T-helper 2 cell treated with Interferon-gamma antibody and Interleukin-4, amounts not matched to agents 100 ng/mL and 5 ng/mL, for 36 hours (primary cell): Measurements from ENCODE around the gene RNGTT. TPM values are rescaled to one million over a fixed set of nuclear protein-coding genes. Genes with fewer than 3 reads are reported as not detected.

Experiments
- intact Hi-C: fragments of 100-400 bp; cut with micrococcal nuclease; formaldehyde crosslinking; loops from one replicate; pipeline ENCODE4 v1.15.1; 2023
- total RNA-seq: library from RNA; stranded (reverse); gene quantifications from 2 replicates; pipeline ENCODE4 v1.2.3, GENCODE V29; 2022

The RNGTT gene
- total RNA-seq: 23.0 and 23.8 TPM in 2 replicates

- intact Hi-C loops: loop anchor here (1.0 to 10.0 kb wide), 8 partner anchors 49 to 1623 kb away; partner anchors contain the start of genes AKIRIN2, CASP8AP2, LYRM2 and MAP3K7
Measured at GRCh38 chr6:88963139-88964090, at the start of gene RNGTT. Gene RNGTT, minus strand, starts transcription at chr6:88963618. Its CDS starts 209 bp downstream, at chr6:88963409.

DNA sequence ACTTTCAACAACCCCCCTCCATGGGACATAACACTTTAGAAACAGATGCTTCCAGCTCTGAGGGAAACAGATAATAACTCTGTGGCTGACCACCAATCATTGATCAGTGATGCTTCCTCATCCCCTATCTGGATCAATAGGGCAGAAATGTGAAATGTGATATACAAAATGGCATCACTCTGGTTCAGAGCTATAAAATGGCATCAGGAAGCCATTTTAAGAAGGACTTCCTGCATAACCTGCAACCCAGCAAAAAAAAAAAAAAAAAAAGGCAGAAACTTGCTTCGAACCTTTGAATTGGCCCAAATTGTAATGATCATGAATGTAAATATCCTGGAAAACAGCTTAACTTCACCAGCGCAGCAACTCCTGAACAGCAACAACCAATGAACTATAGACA lies 48.0 kb upstream of the RNGTT start:
- intact Hi-C loops: no loop called here

DNA sequence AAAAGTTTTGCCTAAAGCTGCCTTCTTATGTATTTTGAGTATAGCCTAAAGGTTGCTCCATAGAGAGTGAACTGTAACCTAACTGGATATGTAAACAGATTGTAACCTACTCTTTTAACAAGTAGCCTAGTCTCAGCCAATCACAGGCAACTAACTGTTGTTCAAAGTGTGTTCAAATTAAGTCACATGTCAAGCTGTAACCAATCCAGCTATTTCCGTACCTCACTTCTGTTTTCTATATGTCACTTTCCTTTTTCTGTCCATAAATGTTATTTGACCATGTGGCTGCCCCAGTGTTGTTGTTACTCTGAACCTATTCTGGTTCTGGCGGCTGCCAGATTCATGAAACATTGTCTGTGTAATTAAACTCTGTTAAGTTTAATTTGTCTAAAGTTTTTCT lies 47.4 kb upstream of the RNGTT start:
- intact Hi-C loops: no loop called here

GRCh38 chr6:89009624-89010059 lies 46.2 kb upstream of the RNGTT start:
- intact Hi-C loops: no loop called here

DNA sequence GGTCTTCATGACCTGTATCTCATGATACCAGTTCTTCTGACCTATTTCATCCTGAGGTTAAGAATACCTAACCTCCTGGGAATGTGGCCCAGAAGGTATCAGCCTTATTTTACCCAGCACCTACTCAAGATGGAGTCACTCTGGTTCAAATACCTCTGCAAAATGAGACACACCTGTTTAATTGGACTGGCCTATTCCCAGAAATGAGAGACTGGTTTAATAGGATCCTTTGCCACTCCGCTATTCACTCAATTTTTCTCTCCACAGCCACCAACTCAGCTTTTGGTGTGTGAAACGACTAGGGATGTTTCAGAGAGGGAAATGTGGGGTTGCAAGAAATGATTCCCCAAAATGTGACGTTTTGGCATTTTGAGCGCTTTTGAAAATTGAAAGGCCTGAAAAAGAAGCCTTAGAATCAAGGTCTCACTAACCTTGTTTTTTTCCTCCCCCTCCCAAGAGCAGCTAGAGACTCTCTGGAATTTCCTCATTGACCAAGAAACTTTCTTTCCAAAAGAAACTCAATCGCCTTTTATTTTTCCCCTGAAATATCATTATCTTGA lies 45.5 kb upstream of the RNGTT start:
- intact Hi-C loops: no loop called here

- intact Hi-C loops: no loop called here
Measured at GRCh38 chr6:89008001-89008814, 44.8 kb upstream of the RNGTT start.

DNA sequence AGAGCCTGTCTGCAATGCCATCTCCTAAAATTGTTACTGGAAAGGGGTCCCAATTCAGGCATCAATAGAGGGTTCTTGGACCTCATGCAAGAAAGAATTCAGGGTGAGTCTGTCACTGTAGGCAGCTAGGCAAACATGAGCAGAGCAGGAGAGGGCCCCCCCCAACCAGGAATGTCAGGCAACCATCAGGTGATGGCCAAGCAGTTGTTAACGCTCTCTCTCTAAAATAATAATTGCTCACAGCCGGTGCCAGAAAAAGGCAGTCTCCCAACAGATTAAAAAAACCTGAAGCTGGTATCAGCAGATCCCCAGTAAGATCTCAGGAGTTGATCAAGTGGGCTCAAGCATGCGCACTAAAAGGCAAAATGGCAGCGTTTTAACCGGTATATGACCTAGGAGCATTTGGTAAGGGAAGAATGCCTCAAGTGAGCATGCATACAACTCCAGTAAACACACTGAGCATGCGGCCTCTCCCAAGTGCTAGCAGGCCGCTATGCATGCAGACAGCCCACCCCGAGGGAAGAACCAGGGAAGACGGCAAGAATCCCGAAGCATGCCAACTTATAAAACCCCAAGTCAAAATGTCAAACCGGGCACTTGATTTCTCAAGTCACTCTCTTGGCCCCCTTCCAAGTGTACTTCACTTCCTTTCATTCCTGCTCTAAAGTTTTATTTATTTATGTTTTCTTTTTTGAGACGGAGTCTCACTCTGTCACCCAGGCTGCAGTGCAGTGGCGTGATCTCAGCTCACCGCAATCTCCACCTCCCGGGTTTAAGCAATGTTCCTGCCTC lies 44.0 kb upstream of the RNGTT start:
- intact Hi-C loops: no loop called here

DNA sequence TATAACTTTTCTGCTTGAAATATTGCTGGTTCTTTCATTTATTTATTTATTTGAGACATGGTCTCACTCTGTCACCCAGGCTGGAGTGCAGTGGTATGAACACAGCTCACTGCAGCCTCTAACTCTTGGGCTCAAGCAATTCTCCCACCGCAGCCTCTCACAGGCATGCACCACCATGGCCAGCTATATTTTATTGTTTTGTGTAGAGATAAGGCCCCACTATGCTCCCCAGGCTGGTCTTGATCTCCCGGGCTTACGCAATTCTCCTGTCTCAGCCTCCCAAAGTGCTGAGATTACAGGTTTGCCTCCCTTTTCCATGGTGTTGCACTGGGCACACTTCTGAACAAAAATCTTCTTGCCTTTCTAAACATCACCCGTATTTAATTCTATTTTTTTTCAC lies 39.1 kb upstream of the RNGTT start:
- intact Hi-C loops: no loop called here

DNA sequence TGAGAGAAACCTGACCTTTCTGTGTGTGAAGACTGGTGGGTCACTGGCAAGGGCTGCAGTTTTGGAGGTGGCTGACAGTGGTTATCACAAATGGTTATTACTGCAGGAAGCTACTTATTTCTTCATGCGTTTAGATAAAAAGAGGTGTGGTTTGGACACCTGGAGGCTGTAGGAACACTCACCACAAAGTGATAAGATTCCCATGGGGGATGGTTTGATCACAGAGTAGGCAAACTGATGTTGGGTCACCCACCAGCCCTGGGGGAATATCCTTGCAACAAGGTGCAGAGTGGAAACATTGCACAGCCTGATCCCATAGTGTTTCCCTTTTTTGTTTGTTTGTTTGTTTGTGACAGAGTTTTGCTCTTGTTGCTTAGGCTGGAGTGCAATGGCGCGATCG lies 33.9 kb upstream of the RNGTT start:
- intact Hi-C loops: no loop called here

DNA sequence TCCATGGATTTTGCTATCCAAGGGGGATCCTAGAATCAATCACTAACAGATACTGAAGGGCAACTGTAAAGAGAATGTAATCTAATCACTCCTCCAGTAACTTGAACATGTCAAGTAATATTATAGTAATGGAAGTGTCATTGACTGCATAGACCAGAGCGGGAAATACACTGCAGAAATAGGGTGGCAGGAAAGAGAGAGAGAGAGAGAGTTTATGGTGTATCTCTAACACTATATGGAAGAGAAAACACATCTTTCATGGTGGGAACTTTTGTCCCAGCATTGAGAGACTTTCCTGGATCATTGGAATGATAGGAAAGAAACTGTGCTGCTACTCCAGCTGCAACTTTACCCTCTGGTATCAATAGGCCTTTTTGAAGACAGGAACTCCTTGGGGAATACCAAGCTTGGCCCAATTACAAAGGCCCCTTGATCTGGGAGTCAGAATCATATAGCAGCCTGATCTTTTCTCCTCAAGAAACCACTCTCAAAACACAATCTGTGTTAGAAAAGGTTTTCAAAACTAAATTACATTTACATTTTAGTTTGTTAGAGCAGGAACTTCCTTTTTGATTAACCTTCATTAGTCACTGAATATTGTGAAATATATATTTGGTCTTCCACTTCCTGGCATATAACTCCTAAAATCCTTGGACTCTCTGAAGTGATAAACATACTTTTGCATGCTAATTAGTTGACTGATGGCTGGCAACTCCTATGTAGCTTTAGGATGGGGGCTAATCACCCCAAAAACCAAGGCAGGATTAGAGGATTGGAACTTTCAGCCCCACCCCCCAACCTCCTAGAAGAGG lies 29.5 kb upstream of the RNGTT start:
- intact Hi-C loops: no loop called here

DNA sequence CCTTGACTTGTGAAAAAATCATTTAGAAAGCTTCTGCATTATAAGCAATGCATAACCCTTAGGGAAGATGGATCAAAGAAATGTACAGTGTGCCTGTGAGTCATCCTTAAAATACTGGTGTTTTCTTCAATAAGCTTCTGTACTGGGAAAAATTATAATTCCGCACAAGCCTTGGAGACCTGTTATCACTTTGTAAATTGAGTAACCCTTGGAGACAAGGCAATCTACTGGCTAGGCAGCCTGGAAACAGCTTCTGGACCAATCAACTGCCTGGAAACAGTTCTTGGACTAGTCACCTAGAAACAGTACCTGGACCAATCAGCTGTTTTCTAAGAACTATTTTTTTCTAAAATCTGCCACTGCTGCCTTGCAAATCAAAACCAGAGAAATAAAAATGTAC lies 25.8 kb upstream of the RNGTT start:
- intact Hi-C loops: no loop called here

- intact Hi-C loops: no loop called here
Measured at GRCh38 chr6:88987922-88988321, 24.5 kb upstream of the RNGTT start.

- intact Hi-C loops: no loop called here
Measured at GRCh38 chr6:88985901-88986300, 22.5 kb upstream of the RNGTT start.

GRCh38 chr6:88984606-88985005 lies 21.2 kb upstream of the RNGTT start:
- intact Hi-C loops: loop anchor here (5.0 kb wide), 2 partner anchors 448 to 628 kb away; partner anchors contain the start of gene ANKRD6

GRCh38 chr6:88984152-88984551 lies 20.7 kb upstream of the RNGTT start:
- intact Hi-C loops: loop anchor here (5.0 kb wide), 2 partner anchors 448 to 628 kb away; partner anchors contain the start of gene ANKRD6

DNA sequence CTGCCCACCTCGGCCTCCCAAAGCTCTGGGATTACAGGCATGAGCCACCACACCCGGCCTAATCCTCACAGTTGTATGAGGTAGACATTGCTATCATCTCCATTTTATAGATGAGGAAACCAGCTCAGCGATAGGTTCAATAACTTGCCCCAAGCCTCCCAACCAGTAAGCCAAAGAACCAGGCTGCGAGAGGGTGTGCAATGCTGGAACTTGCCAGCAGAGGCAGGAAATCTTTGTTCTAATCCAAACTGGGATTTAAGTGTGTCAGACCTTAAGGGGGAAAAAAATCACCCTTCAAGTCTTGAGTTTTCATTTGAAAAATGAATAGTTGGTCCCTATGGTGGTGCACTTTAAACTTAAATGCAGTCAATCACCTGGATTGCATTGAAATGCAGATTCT lies 20.1 kb upstream of the RNGTT start:
- intact Hi-C loops: loop anchor here (2.0 to 5.0 kb wide), 3 partner anchors 95 to 629 kb away; partner anchors contain the start of gene ANKRD6

- intact Hi-C loops: loop anchor here (2.0 to 5.0 kb wide), 3 partner anchors 96 to 629 kb away; partner anchors contain the start of gene ANKRD6
Measured at GRCh38 chr6:88983129-88983528, 19.7 kb upstream of the RNGTT start.

GRCh38 chr6:88982720-88983119 lies 19.3 kb upstream of the RNGTT start:
- intact Hi-C loops: loop anchor here (1.0 to 5.0 kb wide), 6 partner anchors 96 to 630 kb away; partner anchors contain the start of gene ANKRD6

GRCh38 chr6:88975369-88975768 lies 12.0 kb upstream of the RNGTT start:
- intact Hi-C loops: no loop called here
